ENCODE measurements around the gene UNC5B.

Gene UNC5B

GRCh38 chr10:71255550-71255807, 43.1 kb downstream of the UNC5B start:
- no peak for DNase-seq (ENCODE audit: low read depth)

GRCh38 chr10:71255808-71256660, 43.7 kb downstream of the UNC5B start:
- DNase-seq (ENCODE audit: low read depth), result no peak

GRCh38 chr10:71256661-71257318, 44.4 kb downstream of the UNC5B start:
- DNase-seq (ENCODE audit: low read depth), result no peak

- DNase-seq (ENCODE audit: low read depth), result no peak
These were observed 45.1 kb downstream of the UNC5B start for GRCh38 chr10:71257319-71257997.

GRCh38 chr10:71258046-71258445, 45.7 kb downstream of the UNC5B start:
- DNase-seq (ENCODE audit: low read depth), result no peak

- DNase-seq (ENCODE audit: low read depth), result no peak
These were observed 46.2 kb downstream of the UNC5B start for GRCh38 chr10:71258446-71259145.

DNA sequence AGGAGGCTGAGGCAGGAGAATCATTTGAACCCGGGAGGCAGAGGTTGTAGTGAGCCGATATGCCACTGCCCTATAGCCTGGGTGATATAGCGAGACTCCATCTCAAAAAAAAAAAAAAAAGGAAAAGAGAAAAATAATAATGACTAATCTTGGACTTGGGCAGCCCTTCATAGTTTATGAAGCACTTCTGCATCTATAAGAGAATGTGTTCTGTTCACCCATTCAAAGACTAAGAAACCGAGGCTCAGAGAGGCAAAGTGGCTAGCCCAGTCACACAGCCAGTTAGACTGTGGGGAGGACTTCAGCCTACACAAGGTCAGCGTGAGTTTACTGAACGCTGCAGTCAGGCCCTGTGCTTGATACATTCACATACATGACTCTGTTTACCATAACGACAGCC, 46.9 kb downstream of the UNC5B start:
- no peak for DNase-seq (ENCODE audit: low read depth)

DNA sequence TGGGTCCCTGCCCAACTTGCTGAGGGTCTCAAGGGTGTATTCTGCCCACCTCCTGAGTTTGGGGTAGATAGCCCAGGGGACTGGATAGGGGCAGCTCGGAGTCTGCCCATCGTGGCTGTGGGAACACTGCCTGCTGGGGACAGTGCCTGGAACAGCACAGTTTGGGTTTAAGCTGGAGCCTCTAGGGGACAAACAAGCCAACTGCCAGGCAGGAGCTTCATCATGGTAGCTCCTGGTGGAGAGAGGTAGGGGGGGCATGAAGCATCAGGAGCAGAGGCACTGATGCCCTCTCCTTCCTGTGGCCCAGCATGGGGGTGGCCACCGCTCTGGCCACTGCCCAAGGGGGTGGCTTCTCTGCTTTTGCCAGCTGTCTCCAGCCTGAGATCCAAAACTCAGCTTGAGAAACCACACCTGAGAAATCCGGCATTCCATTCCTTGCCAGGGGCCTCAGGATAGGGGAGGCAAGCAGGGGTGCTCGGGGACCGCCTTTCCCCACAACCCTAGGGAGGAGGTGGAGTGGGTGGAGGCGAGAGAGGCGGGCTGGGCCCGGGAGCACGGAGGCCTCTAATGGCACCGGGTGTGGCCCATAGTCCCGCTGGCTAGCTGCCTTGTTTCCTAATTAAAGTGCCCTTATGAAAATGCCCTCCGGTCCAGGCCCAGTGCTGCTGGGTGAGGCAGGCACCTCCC, 47.6 kb downstream of the UNC5B start:
- DNase-seq (ENCODE audit: low read depth), result no peak

DNA sequence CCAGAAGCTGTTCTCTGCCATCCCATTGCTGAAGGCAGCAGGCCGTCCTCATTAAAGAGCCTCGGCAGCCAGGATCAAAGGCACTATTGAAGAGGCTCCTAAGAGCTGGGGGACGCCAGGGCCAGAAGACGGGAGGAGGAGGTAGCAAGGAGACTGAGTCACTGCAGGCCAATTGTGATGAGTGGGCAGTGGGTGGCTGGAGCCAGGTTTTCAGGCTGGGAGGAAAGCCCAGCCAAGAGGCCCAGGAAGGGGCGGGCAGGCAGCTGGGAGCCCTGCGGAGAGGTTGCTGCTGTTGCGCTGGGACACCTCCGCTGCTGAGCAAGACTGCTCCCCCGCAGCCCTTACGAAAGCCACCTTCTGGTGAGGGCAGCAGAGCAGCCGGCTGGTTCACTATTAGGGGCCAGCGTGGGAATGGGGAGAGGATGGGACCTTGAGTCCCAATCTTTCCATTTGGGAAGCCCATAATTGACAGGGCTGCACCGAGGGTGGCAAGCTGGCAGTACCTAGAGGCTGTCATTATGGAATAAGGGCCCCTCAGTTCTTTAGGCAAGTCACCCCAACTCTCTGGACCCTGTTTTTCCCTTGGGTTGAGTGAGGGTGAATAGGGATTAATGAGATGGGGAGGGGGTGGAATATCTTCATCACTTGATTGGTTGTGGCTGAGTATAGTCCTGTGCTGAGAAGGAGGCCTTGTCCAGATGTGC, 48.4 kb downstream of the UNC5B start:
- no peak for DNase-seq (ENCODE audit: low read depth)

GRCh38 chr10:71262027-71262426, 49.7 kb downstream of the UNC5B start:
- DNase-seq (ENCODE audit: low read depth), result no peak

- no peak for DNase-seq (ENCODE audit: low read depth)
These were observed 50.4 kb downstream of the UNC5B start for GRCh38 chr10:71262817-71263216.

DNA sequence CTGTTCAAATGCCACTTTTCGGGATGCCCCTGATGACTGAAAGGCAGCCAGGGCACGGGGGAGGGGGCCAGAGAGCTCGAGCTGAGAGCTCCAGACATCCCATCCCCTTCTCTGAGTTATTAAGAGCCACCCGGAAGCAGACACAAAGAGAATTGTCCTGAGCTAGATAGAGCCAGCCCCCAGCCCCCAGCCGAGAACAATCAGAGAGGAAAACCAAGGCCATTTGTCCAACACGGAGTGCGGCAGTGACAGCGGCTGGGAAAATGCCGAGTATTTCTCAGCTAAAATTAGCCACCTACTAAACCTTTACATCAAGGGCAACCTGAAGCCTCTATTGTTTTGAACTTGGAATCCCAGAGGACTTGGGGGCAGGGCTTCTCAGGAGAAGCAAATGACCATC, 51.0 kb downstream of the UNC5B start:
- no peak for DNase-seq (ENCODE audit: low read depth)

DNA sequence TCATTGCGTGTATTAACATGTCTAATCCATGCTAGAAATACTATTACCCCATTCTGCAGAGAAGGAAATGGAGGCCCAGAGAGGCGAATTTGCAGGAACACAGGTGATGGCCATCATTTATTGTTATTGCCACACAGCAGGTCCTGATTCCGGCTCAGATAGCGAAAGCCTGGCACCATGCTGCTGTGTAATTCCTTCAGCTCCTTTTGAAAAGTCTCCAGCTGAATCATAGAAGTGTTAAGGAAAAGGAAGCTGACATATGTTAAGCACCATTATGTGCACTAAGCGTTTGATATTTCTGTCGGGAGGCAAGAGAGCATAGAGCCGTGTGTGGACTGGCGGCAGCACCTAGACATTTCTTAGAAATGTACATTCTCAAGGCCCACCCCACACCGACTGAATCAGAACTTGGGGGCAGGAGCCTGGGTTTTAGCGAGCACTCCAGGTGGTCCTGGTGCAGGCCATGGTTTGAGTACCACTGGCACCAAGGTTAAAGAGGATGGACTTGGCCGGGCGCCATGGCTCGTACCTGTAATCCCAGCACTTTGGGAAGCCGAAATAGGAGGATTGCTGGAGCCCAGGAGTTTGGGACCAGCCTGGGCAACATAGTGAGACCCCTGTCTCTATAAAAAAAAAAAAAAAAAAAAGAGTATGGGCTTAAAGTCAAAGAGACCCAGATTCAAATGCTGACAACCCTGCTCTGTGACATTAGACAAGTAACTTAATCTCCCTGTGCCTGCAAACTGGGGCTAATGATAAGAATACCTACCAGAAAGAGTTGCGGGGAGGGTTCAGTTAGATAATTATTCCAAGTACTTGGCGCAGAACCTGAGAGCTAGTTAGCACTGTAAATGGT, 52.2 kb downstream of the UNC5B start:
- DNase-seq (ENCODE audit: low read depth), result no peak

- DNase-seq (ENCODE audit: low read depth), result no peak
These were observed 52.8 kb downstream of the UNC5B start for GRCh38 chr10:71265201-71265575.

- DNase-seq (ENCODE audit: low read depth), result no peak
These were observed 53.3 kb downstream of the UNC5B start for GRCh38 chr10:71265618-71266146.

DNA sequence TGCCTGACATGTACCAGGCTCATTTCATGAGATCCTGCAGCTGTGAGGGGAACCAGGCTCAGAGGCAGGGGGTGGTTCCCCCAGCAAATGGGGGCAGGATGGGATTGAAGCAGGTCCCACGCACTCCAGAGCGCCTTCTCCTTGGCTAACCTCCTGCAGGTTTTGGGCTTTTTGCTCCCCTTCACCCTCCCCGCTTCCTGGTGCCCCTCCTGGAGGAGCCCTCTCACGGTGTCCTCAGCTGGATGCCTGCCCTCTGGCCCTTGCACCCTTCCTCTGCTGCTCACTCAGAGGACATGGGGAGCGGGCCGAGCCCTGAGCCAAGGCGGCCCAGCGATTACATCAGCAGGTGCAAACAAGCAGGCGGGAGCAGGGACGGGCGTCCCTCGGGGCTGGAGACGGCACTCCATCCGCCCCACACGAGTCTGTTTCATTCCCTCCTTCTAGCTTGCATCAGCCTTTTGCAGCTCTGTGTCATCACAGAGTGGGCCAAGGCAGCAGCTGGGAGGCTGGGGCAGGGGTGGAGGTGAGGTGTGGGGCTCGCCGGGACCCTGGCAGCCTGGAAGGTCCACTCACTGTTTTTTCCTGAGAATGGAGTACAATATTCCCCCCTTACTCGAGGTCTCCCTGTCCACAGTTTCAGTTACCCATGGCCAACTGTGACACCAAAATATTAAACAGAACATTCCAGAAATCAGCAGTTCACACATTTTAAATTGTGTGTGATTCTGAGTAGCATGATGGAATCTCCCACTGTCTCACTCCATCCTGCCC, 54.0 kb downstream of the UNC5B start:
- DNase-seq (ENCODE audit: low read depth), result no peak

DNA sequence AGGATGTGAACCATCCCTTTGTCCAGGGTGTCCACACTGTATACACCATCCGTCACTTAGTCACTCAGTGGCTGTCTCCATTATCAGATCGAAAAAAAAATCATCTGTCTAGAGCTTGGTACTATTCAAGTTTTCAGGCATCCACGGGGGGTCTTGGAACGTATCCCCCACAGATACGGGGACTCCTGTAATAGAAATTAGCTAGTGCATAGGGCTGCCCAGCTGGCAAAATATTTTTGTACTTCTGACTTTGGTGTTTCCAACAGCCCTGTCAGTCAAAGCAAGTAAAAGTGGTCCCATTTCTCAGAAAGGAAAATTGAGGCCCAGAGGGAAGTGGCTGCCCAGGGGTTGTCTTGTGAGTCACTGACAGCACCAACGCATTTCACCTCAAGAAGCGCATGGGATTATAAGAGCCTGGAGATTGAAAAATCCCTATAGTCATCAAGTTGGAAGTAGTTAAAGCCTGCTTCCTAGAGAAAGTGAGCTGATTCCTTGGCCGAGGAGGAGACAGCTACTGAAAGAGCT, 54.6 kb downstream of the UNC5B start:
- no peak for DNase-seq (ENCODE audit: low read depth)

- DNase-seq (ENCODE audit: low read depth), result no peak
These were observed 55.3 kb downstream of the UNC5B start for GRCh38 chr10:71267508-71268240.

Data from CMK (cell line).